ENCODE results near the gene CPEB3.

DNA sequence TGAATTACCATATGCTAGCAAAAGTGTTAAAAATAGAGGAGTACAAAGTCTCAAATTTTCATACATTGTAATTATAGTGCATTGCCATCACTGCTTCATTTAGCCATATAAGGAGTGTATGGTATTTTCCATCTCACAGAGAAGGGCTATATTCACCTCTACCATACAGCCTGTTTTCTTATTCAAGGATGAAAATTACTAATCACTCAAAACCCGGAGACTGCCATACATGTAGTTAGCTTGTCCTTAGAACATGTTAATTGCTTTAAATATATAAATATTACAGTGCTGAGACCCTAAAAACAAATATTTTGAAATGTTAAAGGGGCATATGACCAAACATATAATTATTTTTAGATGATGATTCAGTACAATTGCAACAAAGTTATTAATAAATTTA is 49.4 kb downstream of the CPEB3 start:
- TF ChIP-seq POLR2A (IDR thresholded peaks at IDR 0.05): no peak
- TF ChIP-seq, protein P1, sequence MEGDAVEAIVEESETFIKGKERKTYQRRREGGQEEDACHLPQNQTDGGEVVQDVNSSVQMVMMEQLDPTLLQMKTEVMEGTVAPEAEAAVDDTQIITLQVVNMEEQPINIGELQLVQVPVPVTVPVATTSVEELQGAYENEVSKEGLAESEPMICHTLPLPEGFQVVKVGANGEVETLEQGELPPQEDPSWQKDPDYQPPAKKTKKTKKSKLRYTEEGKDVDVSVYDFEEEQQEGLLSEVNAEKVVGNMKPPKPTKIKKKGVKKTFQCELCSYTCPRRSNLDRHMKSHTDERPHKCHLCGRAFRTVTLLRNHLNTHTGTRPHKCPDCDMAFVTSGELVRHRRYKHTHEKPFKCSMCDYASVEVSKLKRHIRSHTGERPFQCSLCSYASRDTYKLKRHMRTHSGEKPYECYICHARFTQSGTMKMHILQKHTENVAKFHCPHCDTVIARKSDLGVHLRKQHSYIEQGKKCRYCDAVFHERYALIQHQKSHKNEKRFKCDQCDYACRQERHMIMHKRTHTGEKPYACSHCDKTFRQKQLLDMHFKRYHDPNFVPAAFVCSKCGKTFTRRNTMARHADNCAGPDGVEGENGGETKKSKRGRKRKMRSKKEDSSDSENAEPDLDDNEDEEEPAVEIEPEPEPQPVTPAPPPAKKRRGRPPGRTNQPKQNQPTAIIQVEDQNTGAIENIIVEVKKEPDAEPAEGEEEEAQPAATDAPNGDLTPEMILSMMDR (IDR thresholded peaks at IDR 0.05): no peak

Measured in thyroid gland (tissue), 4 donors.